ENCODE measurements around the gene MED13.

The MED13 gene

GRCh38 chr17:62064791-62065563 is at the start of gene MED13:
MED13 (minus strand) TSS chr17:62065278; CDS start chr17:62065205, 73 bp downstream.
- no peak for DNase-seq (ENCODE audit: low read depth)
- no peak for TF ChIP-seq CTCF (IDR thresholded peaks at IDR 0.05; ENCODE audit: control insufficient read depth, extremely low read depth, insufficient read depth)
- H3K4me3 ChIP-seq (ENCODE audit: low read depth, low read length) = peak within 1 kb of the TSS; percentile 92

- no peak for TF ChIP-seq CTCF (IDR thresholded peaks at IDR 0.05; ENCODE audit: control insufficient read depth, extremely low read depth, insufficient read depth)
These were observed 47.2 kb upstream of the MED13 start for GRCh38 chr17:62112229-62112628.

GRCh38 chr17:62111562-62112171 is 46.6 kb upstream of the MED13 start:
- no peak overlapping the region for H3K4me3 ChIP-seq (ENCODE audit: low read depth, low read length)
- DNase-seq (ENCODE audit: low read depth) = no peak
- no peak for TF ChIP-seq CTCF (IDR thresholded peaks at IDR 0.05; ENCODE audit: control insufficient read depth, extremely low read depth, insufficient read depth)

More at GRCh38 chr17:62112229-62112628, 47.2 kb upstream of the MED13 start:
- H3K4me3 ChIP-seq (ENCODE audit: low read depth, low read length) = no peak overlapping the region
- DNase-seq (ENCODE audit: low read depth) = no peak

- no peak for TF ChIP-seq CTCF (IDR thresholded peaks at IDR 0.05; ENCODE audit: control insufficient read depth, extremely low read depth, insufficient read depth)
- DNase-seq (ENCODE audit: low read depth) = no peak
- no peak overlapping the region for H3K4me3 ChIP-seq (ENCODE audit: low read depth, low read length)
These were observed 45.9 kb upstream of the MED13 start for GRCh38 chr17:62110923-62111484.

- H3K4me3 ChIP-seq (ENCODE audit: low read depth, low read length) = no peak overlapping the region
- TF ChIP-seq CTCF (IDR thresholded peaks at IDR 0.05; ENCODE audit: control insufficient read depth, extremely low read depth, insufficient read depth) = no peak
- DNase-seq (ENCODE audit: low read depth) = no peak
These were observed 44.8 kb upstream of the MED13 start for GRCh38 chr17:62109924-62110323.

- TF ChIP-seq CTCF (IDR thresholded peaks at IDR 0.05; ENCODE audit: control insufficient read depth, extremely low read depth, insufficient read depth) = peak; percentile 97
- no peak overlapping the region for H3K4me3 ChIP-seq (ENCODE audit: low read depth, low read length)
- peak; percentile 71 for DNase-seq (ENCODE audit: low read depth)
These were observed 44.4 kb upstream of the MED13 start for GRCh38 chr17:62109378-62109902.
